ENCODE results near the gene MEIS2. TPM values are rescaled to one million over a fixed set of nuclear protein-coding genes. Genes with fewer than 3 reads are reported as not detected.

The MEIS2 gene
- total and polyA plus RNA-seq, 2 of the 13 experiments (the other 11 are each of a cell fraction or from before 2014, with no cell fraction given): 10.7 to 12.4 TPM

GRCh38 chr15:37053166-37053565 is 47.2 kb downstream of the MEIS2 start:
- Histone ChIP-seq H4K20me1 (ENCODE audit: insufficient read depth, low read length) (no peaks in the 10 kb centered on the region), H3K27me3 (ENCODE audit: control insufficient read depth in 1 of 2, insufficient read depth in 2 of 2, low read length in 2 of 2) (no peaks in the 10 kb centered on the region), H3K27ac (ENCODE audit: extremely low read length, insufficient read depth, low read length) (no peak overlapping the region), H3K4me3 (replicated peaks in 1 of 3; ENCODE audit: insufficient read depth in 1 of 3, low read depth in 2 of 3, low read length in 3 of 3) (no peak overlapping the region), H3K9me3 (ENCODE audit: low read length) (no peaks in the 10 kb centered on the region), H3K9ac (ENCODE audit: insufficient read depth, low read depth, low read length) (no peak overlapping the region), H2AFZ (ENCODE audit: low read length) (no peak overlapping the region), H3K4me1 (ENCODE audit: insufficient read depth, low read length) (peaks cover 14% of the 10 kb centered on the region), H3K4me2 (ENCODE audit: low read depth, low read length) (no peak overlapping the region), H3K79me2 (ENCODE audit: insufficient read depth, low read length) (no peaks in the 10 kb centered on the region), H3K36me3 (replicated peaks in 1 of 2; ENCODE audit: control insufficient read depth in 1 of 2, insufficient read depth in 2 of 2, low read length in 2 of 2) (no peaks in the 10 kb centered on the region)
- TF ChIP-seq GTF2F1 (IDR thresholded peaks at IDR 0.05; ENCODE audit: low read length) (no peak), MAFF (IDR thresholded peaks at IDR 0.05; ENCODE audit: low read depth, low read length) (peak; percentile 99), HOXA7 (CRISPR knock-in tag; IDR thresholded peaks at IDR 0.05) (no peak), MAFK (conservative IDR thresholded peaks at IDR 0.05 in 1 of 2, IDR thresholded peaks at IDR 0.05 in 1 of 2; ENCODE audit: low read length in 2 of 2) (peak; percentile 99 to 100)
- TF ChIP-seq, protein P1, sequence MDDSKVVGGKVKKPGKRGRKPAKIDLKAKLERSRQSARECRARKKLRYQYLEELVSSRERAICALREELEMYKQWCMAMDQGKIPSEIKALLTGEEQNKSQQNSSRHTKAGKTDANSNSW (CRISPR knock-in tag; IDR thresholded peaks at IDR 0.05; ENCODE audit: borderline replicate concordance): no peak
- ChIA-PET CTCF (ENCODE audit: low intra/inter-chr PET ratio, low total read pairs) (no interaction called here), POLR2A (no interaction called here)
- no peak for FAIRE-seq
- ATAC-seq: no peak
- intact Hi-C loops (cut with micrococcal nuclease; ENCODE audit: unreplicated experiment) (no loop called here), in situ Hi-C loops (cut with HindIII; ENCODE audit: extremely low pct_ligation_motif_present, low pct_unique_long_range_greater_than_20kb) (no loop called here)
- no TSS peak for BruUV-seq (replicated peaks)
- no peak for DNase-seq (ENCODE audit: low spot score)
- 96% methylated on average over 6 of the region's 6 CpGs for WGBS (ENCODE audit: low lambda C conversion rate)

- Histone ChIP-seq H4K20me1 (ENCODE audit: insufficient read depth, low read length) (no peaks in the 10 kb centered on the region), H3K9ac (ENCODE audit: insufficient read depth, low read depth, low read length) (no peak overlapping the region), H3K9me3 (ENCODE audit: low read length) (no peaks in the 10 kb centered on the region), H3K4me1 (ENCODE audit: insufficient read depth, low read length) (peaks cover 36% of the 10 kb centered on the region), H3K36me3 (replicated peaks in 1 of 2; ENCODE audit: control insufficient read depth in 1 of 2, insufficient read depth in 2 of 2, low read length in 2 of 2) (no peaks in the 10 kb centered on the region; a peak in 1 of 5 replicates), H3K4me3 (replicated peaks in 1 of 3; ENCODE audit: insufficient read depth in 1 of 3, low read depth in 2 of 3, low read length in 3 of 3) (no peak overlapping the region), H3K27ac (ENCODE audit: extremely low read length, insufficient read depth, low read length) (no peak overlapping the region), H3K4me2 (ENCODE audit: low read depth, low read length) (no peak overlapping the region), H3K27me3 (ENCODE audit: control insufficient read depth in 1 of 2, insufficient read depth in 2 of 2, low read length in 2 of 2) (no peaks in the 10 kb centered on the region), H2AFZ (ENCODE audit: low read length) (no peak overlapping the region), H3K79me2 (ENCODE audit: insufficient read depth, low read length) (no peaks in the 10 kb centered on the region)
- CTCF ChIA-PET (ENCODE audit: low intra/inter-chr PET ratio, low total read pairs): no interaction called here
- in situ Hi-C loops (cut with HindIII; ENCODE audit: extremely low pct_ligation_motif_present, low pct_unique_long_range_greater_than_20kb) (no loop called here), intact Hi-C loops (cut with micrococcal nuclease; ENCODE audit: unreplicated experiment) (no loop called here)
- ATAC-seq (no peak), FAIRE-seq (no peak), DNase-seq (ENCODE audit: low spot score) (no peak)
- 95% methylated on average over 3 of the region's 3 CpGs for WGBS (ENCODE audit: low lambda C conversion rate)
- TF ChIP-seq RFX5 (IDR thresholded peaks at IDR 0.05; ENCODE audit: low read depth, low read length): no peak
- no peak for TF ChIP-seq KMT2B (CRISPR knock-in tag; IDR thresholded peaks at IDR 0.05)
- no peak for TF ChIP-seq JUNB (CRISPR knock-in tag; IDR thresholded peaks at IDR 0.05; ENCODE audit: borderline replicate concordance)
- TF ChIP-seq TOPORS (CRISPR knock-in tag; IDR thresholded peaks at IDR 0.05): no peak
- TF ChIP-seq GLI4 (CRISPR knock-in tag; IDR thresholded peaks at IDR 0.05; ENCODE audit: borderline replicate concordance): no peak
- TF ChIP-seq ZNF563 (CRISPR knock-in tag; IDR thresholded peaks at IDR 0.05): no peak
- TF ChIP-seq ZNF547 (CRISPR knock-in tag; IDR thresholded peaks at IDR 0.05): no peak
- TF ChIP-seq ZNF557 (CRISPR knock-in tag; IDR thresholded peaks at IDR 0.05): no peak
- TF ChIP-seq, protein P2, sequence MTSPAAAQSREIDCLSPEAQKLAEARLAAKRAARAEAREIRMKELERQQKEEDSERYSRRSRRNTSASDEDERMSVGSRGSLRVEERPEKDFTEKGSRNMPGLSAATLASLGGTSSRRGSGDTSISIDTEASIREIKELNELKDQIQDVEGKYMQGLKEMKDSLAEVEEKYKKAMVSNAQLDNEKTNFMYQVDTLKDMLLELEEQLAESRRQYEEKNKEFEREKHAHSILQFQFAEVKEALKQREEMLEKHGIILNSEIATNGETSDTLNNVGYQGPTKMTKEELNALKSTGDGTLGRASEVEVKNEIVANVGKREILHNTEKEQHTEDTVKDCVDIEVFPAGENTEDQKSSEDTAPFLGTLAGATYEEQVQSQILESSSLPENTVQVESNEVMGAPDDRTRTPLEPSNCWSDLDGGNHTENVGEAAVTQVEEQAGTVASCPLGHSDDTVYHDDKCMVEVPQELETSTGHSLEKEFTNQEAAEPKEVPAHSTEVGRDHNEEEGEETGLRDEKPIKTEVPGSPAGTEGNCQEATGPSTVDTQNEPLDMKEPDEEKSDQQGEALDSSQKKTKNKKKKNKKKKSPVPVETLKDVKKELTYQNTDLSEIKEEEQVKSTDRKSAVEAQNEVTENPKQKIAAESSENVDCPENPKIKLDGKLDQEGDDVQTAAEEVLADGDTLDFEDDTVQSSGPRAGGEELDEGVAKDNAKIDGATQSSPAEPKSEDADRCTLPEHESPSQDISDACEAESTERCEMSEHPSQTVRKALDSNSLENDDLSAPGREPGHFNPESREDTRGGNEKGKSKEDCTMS (CRISPR knock-in tag; conservative IDR thresholded peaks at IDR 0.05): no peak
- POLR2A ChIA-PET: no interaction called here
- BruUV-seq (replicated peaks): no TSS peak
Measured at GRCh38 chr15:37050345-37050744, 50.0 kb downstream of the MEIS2 start.

Data from HepG2 (cell line).